Small intestine (tissue), 7 donors: ENCODE results near the gene SLIT3. TPM values are rescaled to one million over a fixed set of nuclear protein-coding genes. Genes with fewer than 3 reads are reported as not detected.

Experiments
- DNase-seq, 2 donors: peaks; one replicate each; pipeline versions ENCODE4 v3.0.0 to v3.0.0-alpha.2; 2013
- FAIRE-seq: peaks from 2 replicates; lab custom pipeline; 2012; peaks lifted over from hg19 to GRCh38; lab: Jason Lieb, UNC
- H3K27ac ChIP-seq, 3 donors: one replicate each; pipeline ENCODE4 v1.5.1; 2013; ENCODE audit warnings: low read length in 2 of 3, mild to moderate bottlenecking in 2 of 3, control low read depth in 1 of 3, inconsistent platforms in 1 of 3, low read depth in 1 of 3, moderate library complexity in 1 of 3
- H3K27me3 ChIP-seq, 3 donors: one replicate each; pipeline ENCODE4 v1.6.1; 2013; ENCODE audit warnings: low read length in 3 of 3, inconsistent platforms in 1 of 3; ENCODE audit not compliant: control insufficient read depth in 3 of 3, insufficient read depth in 3 of 3
- H3K36me3 ChIP-seq, 3 donors: one replicate each; pipeline ENCODE4 v1.6.1; 2013; ENCODE audit warnings: low read length in 3 of 3, inconsistent platforms in 1 of 3, low read depth in 1 of 3, mild to moderate bottlenecking in 1 of 3, moderate library complexity in 1 of 3; ENCODE audit not compliant: control insufficient read depth in 3 of 3, insufficient read depth in 2 of 3
- H3K4me1 ChIP-seq, 3 donors: one replicate each; pipeline ENCODE4 v1.6.1; 2013; ENCODE audit warnings: low read length in 2 of 3, inconsistent platforms in 1 of 3, low read depth in 1 of 3, mild to moderate bottlenecking in 1 of 3, moderate library complexity in 1 of 3; ENCODE audit not compliant: control insufficient read depth in 3 of 3, insufficient read depth in 2 of 3
- H3K4me3 ChIP-seq, 3 donors: one replicate each; pipeline ENCODE4 v1.5.1; 2013; ENCODE audit warnings: low read length in 3 of 3, control low read depth in 1 of 3, inconsistent platforms in 1 of 3, low read depth in 1 of 3, mild to moderate bottlenecking in 1 of 3, moderate library complexity in 1 of 3
- H3K9me3 ChIP-seq, 2 donors: one replicate each; pipeline ENCODE4 v1.6.1; 2013; ENCODE audit warnings: low read depth in 1 of 2, low read length in 1 of 2; ENCODE audit not compliant: control insufficient read depth in 2 of 2, insufficient read depth in 1 of 2
- WGBS, 3 donors: extraction: QIAGEN DNeasy Blood & Tissue Kit; methylation state at CpG; one replicate each; pipeline ENCODE4 v1.1.7; 2013; 5-methylcytosine and 5-hydroxymethylcytosine counted together
- polyA plus RNA-seq, 4 donors: library from polyadenylated mRNA; stranded (reverse) in 3 of 4; unstranded in 1 of 4; fragments of 200-250 nt in 3 of 4; fragments of 120-200 nt in 1 of 4; gene quantifications; one replicate each; pipeline versions ENCODE4 v1.2.1 to v1.2.3, GENCODE V29; 2013
- donor health status: healthy with polysubstance abuse.
- donor health status: control.
- donor health status: control.
- donor health status: Bipolar disorder and iron deficiency.
- donor health status: healthy.

SLIT3 gene
- polyA plus RNA-seq, 4 donors, result 0.27 to 5.5 (median 5.3) TPM; not detected in 1

GRCh38 chr5:168755548-168756093 lies 545.3 kb downstream of the SLIT3 start:
- WGBS, 3 donors, result 64 to 75% (median 72%) methylated on average over 7 of the region's 7 CpGs

GRCh38 chr5:168753691-168754254 lies 547.2 kb downstream of the SLIT3 start:
- FAIRE-seq (no peak), DNase-seq (no peak)
- H3K4me3 ChIP-seq, result no peak overlapping the region
- H3K27me3 ChIP-seq, result no peaks in the 10 kb centered on the region
- peaks cover 0 to 5% (median 0%) of the 10 kb centered on the region in 3 donors for H3K36me3 ChIP-seq
- no peaks in the 10 kb centered on the region for H3K4me1 ChIP-seq
- WGBS, 3 donors, result 85 to 90% (median 88%) methylated on average over 11 of the region's 11 CpGs
- no peaks in the 10 kb centered on the region for H3K9me3 ChIP-seq
- H3K27ac ChIP-seq, result no peak overlapping the region

More at GRCh38 chr5:168755548-168756093, 545.3 kb downstream of the SLIT3 start:
- Histone ChIP-seq H3K9me3 (no peaks in the 10 kb centered on the region), H3K27me3 (no peaks in the 10 kb centered on the region), H3K4me3 (no peak overlapping the region), H3K36me3 (peaks cover 0 to 7% (median 0%) of the 10 kb centered on the region in 3 donors), H3K27ac (no peak overlapping the region), H3K4me1 (no peaks in the 10 kb centered on the region)
- no peak for DNase-seq
- no peak for FAIRE-seq

GRCh38 chr5:168752416-168753190 lies 548.3 kb downstream of the SLIT3 start:
- 75 to 83% (median 81%) methylated on average over 18 of the region's 18 CpGs for WGBS, 3 donors
- H3K4me1 ChIP-seq, result no peaks in the 10 kb centered on the region
- FAIRE-seq, result no peak
- H3K9me3 ChIP-seq, result no peaks in the 10 kb centered on the region
- no peak overlapping the region for H3K27ac ChIP-seq
- H3K27me3 ChIP-seq, result peaks cover 0 to 6% (median 0%) of the 10 kb centered on the region in 3 donors
- H3K4me3 ChIP-seq, result no peak overlapping the region
- H3K36me3 ChIP-seq, result peaks cover 0 to 5% (median 0%) of the 10 kb centered on the region in 3 donors
- DNase-seq, result no peak

- H3K4me1 ChIP-seq, result no peaks in the 10 kb centered on the region
- no peaks in the 10 kb centered on the region for H3K9me3 ChIP-seq
- DNase-seq, result no peak
- no peak overlapping the region for H3K27ac ChIP-seq
- H3K27me3 ChIP-seq, result peaks cover 0 to 8% (median 0%) of the 10 kb centered on the region in 3 donors
- no peak for FAIRE-seq
- 83 to 92% (median 86%) methylated on average over 3 of the region's 3 CpGs for whole genome bisulfite sequencing, 3 donors
- H3K36me3 ChIP-seq, result peaks cover 0 to 5% (median 0%) of the 10 kb centered on the region in 3 donors
- no peak overlapping the region for H3K4me3 ChIP-seq
These were observed 548.9 kb downstream of the SLIT3 start for GRCh38 chr5:168752012-168752411.

- WGBS, 3 donors, result 56 to 78% (median 59%) methylated on average over 6 of the region's 6 CpGs
- FAIRE-seq (no peak), DNase-seq (no peak)
- no peak overlapping the region for H3K4me3 ChIP-seq
- no peaks in the 10 kb centered on the region for H3K4me1 ChIP-seq
- H3K36me3 ChIP-seq, result peaks cover 0 to 5% (median 0%) of the 10 kb centered on the region in 3 donors
- H3K9me3 ChIP-seq, result no peaks in the 10 kb centered on the region
- H3K27ac ChIP-seq, result no peak overlapping the region
- H3K27me3 ChIP-seq, result peaks cover 0 to 8% (median 0%) of the 10 kb centered on the region in 3 donors
These were observed 550.0 kb downstream of the SLIT3 start for GRCh38 chr5:168750926-168751325.

- H3K4me1 ChIP-seq, result no peaks in the 10 kb centered on the region
- no peak overlapping the region for H3K27ac ChIP-seq
- FAIRE-seq, result no peak
- no peak overlapping the region for H3K4me3 ChIP-seq
- no peak for DNase-seq
- H3K36me3 ChIP-seq, result peaks cover 0 to 4% (median 0%) of the 10 kb centered on the region in 3 donors
- 85 to 90% (median 85%) methylated on average over 10 to 11 of the region's 11 CpGs for WGBS, 3 donors
- no peaks in the 10 kb centered on the region for H3K9me3 ChIP-seq
- H3K27me3 ChIP-seq, result peaks cover 0 to 8% (median 0%) of the 10 kb centered on the region in 3 donors
These were observed 551.4 kb downstream of the SLIT3 start for GRCh38 chr5:168749391-168750100.

- no peak for FAIRE-seq
- WGBS, 3 donors, result 61 to 65% (median 63%) methylated on average over 19 of the region's 19 CpGs
- Histone ChIP-seq H3K36me3 (peaks cover 0 to 4% (median 0%) of the 10 kb centered on the region in 3 donors), H3K27me3 (peaks cover 0 to 8% (median 0%) of the 10 kb centered on the region in 3 donors), H3K27ac (no peak overlapping the region), H3K4me3 (no peak overlapping the region), H3K4me1 (no peaks in the 10 kb centered on the region), H3K9me3 (no peaks in the 10 kb centered on the region)
- peak; percentile 31 to 44 for DNase-seq
These were observed 552.8 kb downstream of the SLIT3 start for GRCh38 chr5:168747987-168748777.
